ENCODE data around the gene KCTD1.

GRCh38 chr18:26476697-26477096, 71.7 kb downstream of the KCTD1 start:
- no peak for TF ChIP-seq EP300 (IDR thresholded peaks at IDR 0.05; ENCODE audit: borderline replicate concordance in 1 of 2, control insufficient read depth in 1 of 2, low read depth in 2 of 2, low read length in 2 of 2)
- TF ChIP-seq, protein P1, sequence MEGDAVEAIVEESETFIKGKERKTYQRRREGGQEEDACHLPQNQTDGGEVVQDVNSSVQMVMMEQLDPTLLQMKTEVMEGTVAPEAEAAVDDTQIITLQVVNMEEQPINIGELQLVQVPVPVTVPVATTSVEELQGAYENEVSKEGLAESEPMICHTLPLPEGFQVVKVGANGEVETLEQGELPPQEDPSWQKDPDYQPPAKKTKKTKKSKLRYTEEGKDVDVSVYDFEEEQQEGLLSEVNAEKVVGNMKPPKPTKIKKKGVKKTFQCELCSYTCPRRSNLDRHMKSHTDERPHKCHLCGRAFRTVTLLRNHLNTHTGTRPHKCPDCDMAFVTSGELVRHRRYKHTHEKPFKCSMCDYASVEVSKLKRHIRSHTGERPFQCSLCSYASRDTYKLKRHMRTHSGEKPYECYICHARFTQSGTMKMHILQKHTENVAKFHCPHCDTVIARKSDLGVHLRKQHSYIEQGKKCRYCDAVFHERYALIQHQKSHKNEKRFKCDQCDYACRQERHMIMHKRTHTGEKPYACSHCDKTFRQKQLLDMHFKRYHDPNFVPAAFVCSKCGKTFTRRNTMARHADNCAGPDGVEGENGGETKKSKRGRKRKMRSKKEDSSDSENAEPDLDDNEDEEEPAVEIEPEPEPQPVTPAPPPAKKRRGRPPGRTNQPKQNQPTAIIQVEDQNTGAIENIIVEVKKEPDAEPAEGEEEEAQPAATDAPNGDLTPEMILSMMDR (IDR thresholded peaks at IDR 0.05 in 2 of 3, conservative IDR thresholded peaks at IDR 0.05 in 1 of 3; ENCODE audit: control insufficient read depth in 2 of 3, extremely low read depth in 1 of 3, insufficient read depth in 1 of 3, low read depth in 3 of 3, low read length in 3 of 3) = no peak
- TF ChIP-seq EZH2 (IDR thresholded peaks at IDR 0.05; ENCODE audit: borderline replicate concordance, control insufficient read depth, low read depth, low read length) = no peak
- TF ChIP-seq IKZF1 (conservative IDR thresholded peaks at IDR 0.05) = no peak
